ENCODE results near the gene NPAS3. TPM values are rescaled to one million over a fixed set of nuclear protein-coding genes. Genes with fewer than 3 reads are reported as not detected.

NPAS3 gene
- total RNA-seq, 1 experiment from 2014 or later: not detected

GRCh38 chr14:33711194-33711593 is 772.5 kb downstream of the NPAS3 start:
- CTCF ChIA-PET: no interaction called here
- Histone ChIP-seq H3K27me3 (ENCODE audit: insufficient read depth, low read length) (peaks cover 40% of the 10 kb centered on the region), H3K9me2 (ENCODE audit: insufficient read depth) (no peaks in the 10 kb centered on the region), H3K9ac (ENCODE audit: low read length) (no peak overlapping the region), H2AFZ (ENCODE audit: low read depth, low read length, poor library complexity, severe bottlenecking) (no peak overlapping the region), H3K79me2 (ENCODE audit: insufficient read depth, low read length) (no peaks in the 10 kb centered on the region), H3K4me3 (replicated peaks in 1 of 2; ENCODE audit: low read depth in 1 of 2, low read length in 2 of 2) (no peak overlapping the region), H4K20me1 (ENCODE audit: insufficient read depth) (no peaks in the 10 kb centered on the region), H3K4me1 (ENCODE audit: control insufficient read depth in 1 of 2, insufficient read depth in 2 of 2, low read length in 2 of 2) (no peaks in the 10 kb centered on the region), H3K4me2 (ENCODE audit: low read length) (no peak overlapping the region), H3K27ac (ENCODE audit: low read depth, low read length) (no peak overlapping the region), H3K9me3 (ENCODE audit: control insufficient read depth in 1 of 2, insufficient read depth in 1 of 2, low read depth in 1 of 2, low read length in 2 of 2) (no peaks in the 10 kb centered on the region), H3K36me3 (ENCODE audit: control insufficient read depth in 1 of 2, insufficient read depth in 2 of 2, low read length in 2 of 2) (no peaks in the 10 kb centered on the region)
- ATAC-seq (no peak), DNase-seq (ENCODE audit: low read depth, low spot score) (no peak)
- BruUV-seq (replicated peaks): no TSS peak
- RAD21 ChIA-PET (ENCODE audit: low non-redundant PET in 1 of 2, low total read pairs in 2 of 2, uncharacterized antibody in 2 of 2, unreplicated experiment in 2 of 2): no interaction called here
- intact Hi-C loops (cut with micrococcal nuclease): no loop called here
- POLR2A ChIA-PET: no interaction called here
- TF ChIP-seq POLR2A (IDR thresholded peaks at IDR 0.05; ENCODE audit: borderline replicate concordance, extremely low read depth, insufficient read depth, insufficient read length): no peak
- TF ChIP-seq ZFX (IDR thresholded peaks at IDR 0.05): no peak
- no peak for TF ChIP-seq CTCF (IDR thresholded peaks at IDR 0.05 in 2 of 3, conservative IDR thresholded peaks at IDR 0.05 in 1 of 3; ENCODE audit: borderline replicate concordance in 1 of 3, insufficient read depth in 1 of 3, low read depth in 2 of 3, low read length in 2 of 3)
- TF ChIP-seq ELF1 (IDR thresholded peaks at IDR 0.05; ENCODE audit: borderline replicate concordance, low read depth): no peak
- no peak for TF ChIP-seq ATF3 (IDR thresholded peaks at IDR 0.05)
- TF ChIP-seq CEBPB (IDR thresholded peaks at IDR 0.05; ENCODE audit: low read depth): no peak
- TF ChIP-seq SP1 (IDR thresholded peaks at IDR 0.05; ENCODE audit: low read depth): no peak
- TF ChIP-seq MAX (IDR thresholded peaks at IDR 0.05): no peak
- no peak for TF ChIP-seq POLR2AphosphoS5 (IDR thresholded peaks at IDR 0.05; ENCODE audit: low read depth, low read length)
- no peak for TF ChIP-seq REST (IDR thresholded peaks at IDR 0.05; ENCODE audit: low read depth)
